CD4-positive, alpha-beta T cell (primary cell): ENCODE data around the gene XIAP. TPM values are rescaled to one million over a fixed set of nuclear protein-coding genes. Genes with fewer than 3 reads are reported as not detected.

Source experiments
- ATAC-seq: fragments of 200-7000 bp; cut with Tn5 transposase; one replicate; pipeline ENCODE4 v1.10.0; 2022; ENCODE audit warnings: mild to moderate bottlenecking; ENCODE audit not compliant: poor library complexity
- CTCF ChIA-PET: fragments of 350-600 bp; sonication (Branson Sonifier 250); formaldehyde crosslinking; loops from one replicate; lab custom pipeline; 2021; ENCODE audit warnings: antibody characterized with exemption, inconsistent platforms; lab: Charles Lee
- POLR2A ChIA-PET: fragments of 350-600 bp; sonication (Branson Sonifier 250); formaldehyde crosslinking; loops from one replicate; lab custom pipeline; 2021; ENCODE audit warnings: antibody characterized with exemption, inconsistent platforms; lab: Charles Lee
- DNase-seq, 14 experiments: peaks; one replicate each; pipeline ENCODE4 v3.0.0-alpha.2; 2013 to 2020; ENCODE audit warnings: mixed read lengths in 2 of 14
- H3K27ac ChIP-seq, 2 donors: one replicate each; pipeline versions ENCODE4 v1.5.1 to v1.7.0; 2013; ENCODE audit warnings: low read length in 2 of 2, low read depth in 1 of 2, mild to moderate bottlenecking in 1 of 2
- H3K27me3 ChIP-seq, 2 experiments: 1 replicate in 1 of 2; 2 replicates in 1 of 2; pipeline versions ENCODE4 v1.6.1 to v1.7.0; 2013; ENCODE audit warnings: low read length in 2 of 2, control low read depth in 1 of 2, mild to moderate bottlenecking in 1 of 2, moderate library complexity in 1 of 2; ENCODE audit not compliant: insufficient read depth in 2 of 2, control insufficient read depth in 1 of 2
- H3K36me3 ChIP-seq: one replicate; pipeline ENCODE4 v1.6.1; 2013; ENCODE audit warnings: low read length, control low read depth; ENCODE audit not compliant: insufficient read depth
- H3K4me1 ChIP-seq: one replicate; pipeline ENCODE4 v1.6.1; 2013; ENCODE audit warnings: low read length, control low read depth; ENCODE audit not compliant: insufficient read depth
- H3K4me3 ChIP-seq: one replicate; pipeline ENCODE4 v1.5.1; 2013; ENCODE audit warnings: mild to moderate bottlenecking, low read length, moderate library complexity
- H3K9me3 ChIP-seq, 2 experiments: 1 replicate in 1 of 2; 2 replicates in 1 of 2; pipeline versions ENCODE4 v1.6.1 to v1.7.0; 2013; ENCODE audit warnings: low read length in 2 of 2, mild to moderate bottlenecking in 2 of 2, control low read depth in 1 of 2, moderate library complexity in 1 of 2; ENCODE audit not compliant: control insufficient read depth in 1 of 2, insufficient read depth in 1 of 2
- H3K27ac Mint-ChIP-seq: one replicate; pipeline ENCODE4 v1.8.0; 2020; ENCODE audit warnings: mixed read lengths
- H3K27me3 Mint-ChIP-seq: one replicate; pipeline ENCODE4 v1.8.0; 2021; ENCODE audit warnings: mixed read lengths
- H3K36me3 Mint-ChIP-seq: one replicate; pipeline ENCODE4 v1.8.0; 2021; ENCODE audit warnings: low read depth, mixed read lengths
- H3K4me1 Mint-ChIP-seq: one replicate; pipeline ENCODE4 v1.8.0; 2021; ENCODE audit warnings: low read depth, mixed read lengths
- H3K4me3 Mint-ChIP-seq: one replicate; pipeline ENCODE4 v1.8.0; 2020; ENCODE audit warnings: mild to moderate bottlenecking, mixed read lengths
- H3K9me3 Mint-ChIP-seq: one replicate; pipeline ENCODE4 v1.8.0; 2020; ENCODE audit warnings: mixed read lengths
- intact Hi-C, 2 experiments: fragments of 100-400 bp; cut with DNase I in 1 of 2; cut with micrococcal nuclease in 1 of 2; formaldehyde crosslinking; loops; one replicate each; pipeline versions ENCODE4 v1.15.1 to v1.9.0; 2023 to 2025; cut with DNase I, micrococcal nuclease
- total RNA-seq, 174 experiments: library from RNA in 2 of 174; stranded (reverse) in 2 of 174; gene quantifications; one replicate each; pipeline ENCODE4 v1.2.3 and lab custom pipeline; 2021 to 2026
- TF ChIP-seq, protein P1 (sequence below): fragments of 200-600 bp; IDR thresholded peaks from one replicate; pipeline ENCODE4 v1.8.0; 2022; ENCODE audit warnings: antibody characterized with exemption, mild to moderate bottlenecking

XIAP gene
- total RNA-seq, 2 experiments from 2014 or later, result 20.9 to 26.0 TPM

GRCh38 chrX:123920105-123920785 is 60.4 kb downstream of the XIAP start:
- Mint-ChIP-seq H3K4me3 (no peak overlapping the region), H3K27me3 (no peaks in the 10 kb centered on the region), H3K9me3 (no peaks in the 10 kb centered on the region), H3K4me1 (no peaks in the 10 kb centered on the region), H3K27ac (no peak overlapping the region), H3K36me3 (no peaks in the 10 kb centered on the region)
- ATAC-seq, result no peak
- H3K36me3 ChIP-seq, result no peaks in the 10 kb centered on the region
- no peaks in the 10 kb centered on the region for H3K4me1 ChIP-seq
- CTCF ChIA-PET, result no interaction called here
- POLR2A ChIA-PET, result no interaction called here
- no peaks in the 10 kb centered on the region for H3K9me3 ChIP-seq
- H3K27ac ChIP-seq, result no peak overlapping the region
- H3K4me3 ChIP-seq, result no peak overlapping the region
- H3K27me3 ChIP-seq, result no peaks in the 10 kb centered on the region
- TF ChIP-seq, protein P1, sequence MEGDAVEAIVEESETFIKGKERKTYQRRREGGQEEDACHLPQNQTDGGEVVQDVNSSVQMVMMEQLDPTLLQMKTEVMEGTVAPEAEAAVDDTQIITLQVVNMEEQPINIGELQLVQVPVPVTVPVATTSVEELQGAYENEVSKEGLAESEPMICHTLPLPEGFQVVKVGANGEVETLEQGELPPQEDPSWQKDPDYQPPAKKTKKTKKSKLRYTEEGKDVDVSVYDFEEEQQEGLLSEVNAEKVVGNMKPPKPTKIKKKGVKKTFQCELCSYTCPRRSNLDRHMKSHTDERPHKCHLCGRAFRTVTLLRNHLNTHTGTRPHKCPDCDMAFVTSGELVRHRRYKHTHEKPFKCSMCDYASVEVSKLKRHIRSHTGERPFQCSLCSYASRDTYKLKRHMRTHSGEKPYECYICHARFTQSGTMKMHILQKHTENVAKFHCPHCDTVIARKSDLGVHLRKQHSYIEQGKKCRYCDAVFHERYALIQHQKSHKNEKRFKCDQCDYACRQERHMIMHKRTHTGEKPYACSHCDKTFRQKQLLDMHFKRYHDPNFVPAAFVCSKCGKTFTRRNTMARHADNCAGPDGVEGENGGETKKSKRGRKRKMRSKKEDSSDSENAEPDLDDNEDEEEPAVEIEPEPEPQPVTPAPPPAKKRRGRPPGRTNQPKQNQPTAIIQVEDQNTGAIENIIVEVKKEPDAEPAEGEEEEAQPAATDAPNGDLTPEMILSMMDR, result no peak
- intact Hi-C loops, result no loop called here
- no peak for DNase-seq

DNA sequence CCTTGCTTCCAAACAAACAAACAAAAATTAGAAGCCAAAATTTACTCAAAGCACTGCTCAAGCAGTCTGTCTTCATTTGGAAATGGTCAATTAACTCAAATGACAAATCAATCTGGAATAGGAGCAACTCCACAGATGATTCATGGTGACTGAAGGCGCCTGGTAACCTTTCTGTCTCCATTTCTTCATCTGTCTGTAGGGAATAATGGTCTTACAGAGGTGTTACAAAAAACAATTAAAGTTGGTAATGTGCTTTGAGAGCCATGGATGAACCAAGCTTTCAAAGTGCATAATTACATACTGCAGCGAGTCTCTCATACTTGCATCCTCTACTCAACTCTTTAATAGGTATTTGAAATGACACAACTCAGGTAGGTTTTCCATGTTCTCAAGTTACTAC is 63.4 kb downstream of the XIAP start:
- H3K4me3 ChIP-seq, result no peak overlapping the region
- no peaks in the 10 kb centered on the region for H3K9me3 Mint-ChIP-seq
- TF ChIP-seq, protein P1, result no peak
- no peaks in the 10 kb centered on the region for H3K27me3 Mint-ChIP-seq
- H3K27ac ChIP-seq, result no peak overlapping the region
- DNase-seq (no peak), ATAC-seq (no peak)
- no peaks in the 10 kb centered on the region for H3K36me3 Mint-ChIP-seq
- no peaks in the 10 kb centered on the region for H3K4me1 Mint-ChIP-seq
- intact Hi-C loops, result no loop called here
- no peaks in the 10 kb centered on the region for H3K4me1 ChIP-seq
- no peak overlapping the region for H3K27ac Mint-ChIP-seq
- no peaks in the 10 kb centered on the region for H3K27me3 ChIP-seq
- no peaks in the 10 kb centered on the region for H3K9me3 ChIP-seq
- H3K36me3 ChIP-seq, result no peaks in the 10 kb centered on the region
- POLR2A ChIA-PET, result no interaction called here
- CTCF ChIA-PET, result no interaction called here
- H3K4me3 Mint-ChIP-seq, result no peak overlapping the region

GRCh38 chrX:123924186-123924585 is 64.3 kb downstream of the XIAP start:
- Mint-ChIP-seq H3K4me1 (no peaks in the 10 kb centered on the region), H3K4me3 (no peak overlapping the region), H3K9me3 (no peaks in the 10 kb centered on the region), H3K27ac (no peak overlapping the region), H3K27me3 (no peaks in the 10 kb centered on the region), H3K36me3 (no peaks in the 10 kb centered on the region)
- H3K36me3 ChIP-seq, result no peaks in the 10 kb centered on the region
- no peaks in the 10 kb centered on the region for H3K27me3 ChIP-seq
- TF ChIP-seq, protein P1, result no peak
- no peaks in the 10 kb centered on the region for H3K4me1 ChIP-seq
- no peak overlapping the region for H3K27ac ChIP-seq
- ATAC-seq (no peak), DNase-seq (no peak)
- ChIA-PET CTCF (no interaction called here), POLR2A (no interaction called here)
- H3K9me3 ChIP-seq, result no peaks in the 10 kb centered on the region
- intact Hi-C loops, result no loop called here
- no peak overlapping the region for H3K4me3 ChIP-seq
